ENCODE measurements around the gene SAMD8.

SAMD8 gene

DNA sequence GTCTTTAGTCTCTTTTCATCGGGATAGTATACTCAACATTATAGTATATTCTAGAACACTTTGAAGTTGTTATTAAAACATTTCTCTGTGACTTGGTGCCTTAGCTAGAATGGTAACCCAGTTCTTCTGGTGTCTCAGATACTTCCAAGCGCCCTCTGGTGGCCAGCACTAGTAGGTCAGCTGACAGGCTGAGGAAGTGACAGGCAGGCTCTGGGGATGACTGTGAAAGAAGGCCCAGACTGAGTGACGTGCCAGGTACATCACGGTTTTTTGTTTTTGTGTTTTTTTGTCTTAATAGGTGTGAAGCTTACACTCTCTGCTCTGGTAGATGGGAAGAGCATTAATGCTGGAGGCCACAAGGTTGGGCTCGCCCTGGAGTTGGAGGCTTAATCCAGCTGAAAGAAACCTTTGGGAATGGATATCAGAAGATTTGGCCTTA lies 119.2 kb downstream of the SAMD8 start:
- peaks cover 34% of the 10 kb centered on the region for H3K4me1 ChIP-seq
- no peaks in the 10 kb centered on the region for H3K27me3 ChIP-seq (ENCODE audit: control insufficient read depth, insufficient read depth, low read length)
- no peaks in the 10 kb centered on the region for H3K9me3 ChIP-seq (ENCODE audit: control insufficient read depth, low read length)
- no peak overlapping the region for H3K27ac ChIP-seq
- no peak overlapping the region for H3K4me3 ChIP-seq (ENCODE audit: low read depth, low read length)
- H2AFZ ChIP-seq = no peak overlapping the region
- peaks cover 24% of the 10 kb centered on the region for H3K79me2 ChIP-seq
- H3K9ac ChIP-seq = no peak overlapping the region
- TF ChIP-seq, protein P1, sequence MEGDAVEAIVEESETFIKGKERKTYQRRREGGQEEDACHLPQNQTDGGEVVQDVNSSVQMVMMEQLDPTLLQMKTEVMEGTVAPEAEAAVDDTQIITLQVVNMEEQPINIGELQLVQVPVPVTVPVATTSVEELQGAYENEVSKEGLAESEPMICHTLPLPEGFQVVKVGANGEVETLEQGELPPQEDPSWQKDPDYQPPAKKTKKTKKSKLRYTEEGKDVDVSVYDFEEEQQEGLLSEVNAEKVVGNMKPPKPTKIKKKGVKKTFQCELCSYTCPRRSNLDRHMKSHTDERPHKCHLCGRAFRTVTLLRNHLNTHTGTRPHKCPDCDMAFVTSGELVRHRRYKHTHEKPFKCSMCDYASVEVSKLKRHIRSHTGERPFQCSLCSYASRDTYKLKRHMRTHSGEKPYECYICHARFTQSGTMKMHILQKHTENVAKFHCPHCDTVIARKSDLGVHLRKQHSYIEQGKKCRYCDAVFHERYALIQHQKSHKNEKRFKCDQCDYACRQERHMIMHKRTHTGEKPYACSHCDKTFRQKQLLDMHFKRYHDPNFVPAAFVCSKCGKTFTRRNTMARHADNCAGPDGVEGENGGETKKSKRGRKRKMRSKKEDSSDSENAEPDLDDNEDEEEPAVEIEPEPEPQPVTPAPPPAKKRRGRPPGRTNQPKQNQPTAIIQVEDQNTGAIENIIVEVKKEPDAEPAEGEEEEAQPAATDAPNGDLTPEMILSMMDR (IDR thresholded peaks at IDR 0.05) = peak; percentile 93
- no peaks in the 10 kb centered on the region for H3K36me3 ChIP-seq (ENCODE audit: control insufficient read depth, insufficient read depth, low read length)
- H3K4me2 ChIP-seq (ENCODE audit: low read length) = peak overlapping the region; percentile 11

Data from parathyroid adenoma (tissue), 2 donors.